Skeletal muscle satellite cell (primary cell): ENCODE measurements around the gene KLHL11.
"Not testable (repeated sequence)": the region's sequence is repeated elsewhere in the genome, so short reads cannot be mapped to it uniquely, and the experiment has no call there.

Experiments
- H3K27me3 ChIP-seq: 2 replicates; pipeline ENCODE4 v1.7.0; 2013; ENCODE audit warnings: low read length; ENCODE audit not compliant: control insufficient read depth, insufficient read depth
- H3K36me3 ChIP-seq: 2 replicates; pipeline ENCODE4 v1.7.0; 2013; ENCODE audit warnings: mild to moderate bottlenecking, control low read depth, low read length; ENCODE audit not compliant: insufficient read depth
- H3K4me1 ChIP-seq: 2 replicates; pipeline ENCODE4 v1.7.0; 2013; ENCODE audit warnings: low read length; ENCODE audit not compliant: control insufficient read depth, insufficient read depth
- H3K4me2 ChIP-seq: 2 replicates; pipeline ENCODE4 v1.7.0; 2013; ENCODE audit warnings: mild to moderate bottlenecking, low read length
- H3K4me3 ChIP-seq: 2 replicates; pipeline ENCODE4 v1.7.0; 2013; ENCODE audit warnings: low read length
- H3K9ac ChIP-seq: 2 replicates; pipeline ENCODE4 v1.7.0; 2013; ENCODE audit warnings: mild to moderate bottlenecking, low read depth, low read length, moderate library complexity
- H3K9me3 ChIP-seq: replicated peaks from 2 replicates; pipeline ENCODE4 v1.7.0; 2013; ENCODE audit warnings: mild to moderate bottlenecking, control low read depth, low read length

KLHL11 gene

GRCh38 chr17:41860254-41860931 lies 4.8 kb downstream of the KLHL11 start:
- no peak overlapping the region for H3K4me3 ChIP-seq
- no peaks in the 10 kb centered on the region for H3K9me3 ChIP-seq
- H3K4me1 ChIP-seq, result peaks cover 13% of the 10 kb centered on the region
- H3K27me3 ChIP-seq, result no peaks in the 10 kb centered on the region
- H3K9ac ChIP-seq, result no peak overlapping the region
- no peak overlapping the region for H3K4me2 ChIP-seq
- H3K36me3 ChIP-seq, result no peaks in the 10 kb centered on the region

- peaks cover 17% of the 10 kb centered on the region for H3K4me1 ChIP-seq
- H3K27me3 ChIP-seq, H3K9me3 ChIP-seq, H3K4me3 ChIP-seq, H3K4me2 ChIP-seq, H3K9ac ChIP-seq: not testable (repeated sequence)
- peaks cover 21% of the 10 kb centered on the region for H3K36me3 ChIP-seq
Observed at GRCh38 chr17:41851382-41851781, 13.8 kb downstream of the KLHL11 start.

- Histone ChIP-seq H3K4me2 (peak overlapping the region; percentile 23), H3K27me3 (no peaks in the 10 kb centered on the region), H3K4me3 (no peak overlapping the region), H3K36me3 (peaks cover 13% of the 10 kb centered on the region), H3K9ac (no peak overlapping the region), H3K9me3 (no peaks in the 10 kb centered on the region), H3K4me1 (peaks cover 17% of the 10 kb centered on the region)
Observed at GRCh38 chr17:41849251-41849990, 15.8 kb downstream of the KLHL11 start.

GRCh38 chr17:41848788-41849187 lies 16.4 kb downstream of the KLHL11 start:
- Histone ChIP-seq H3K36me3 (peaks cover 7% of the 10 kb centered on the region), H3K4me2 (peak overlapping the region; percentile 23), H3K9ac (no peak overlapping the region), H3K9me3 (no peaks in the 10 kb centered on the region), H3K4me1 (peaks cover 17% of the 10 kb centered on the region), H3K4me3 (no peak overlapping the region), H3K27me3 (no peaks in the 10 kb centered on the region)

- H3K9ac ChIP-seq, result no peak overlapping the region
- H3K36me3 ChIP-seq, result peaks cover 5% of the 10 kb centered on the region
- no peaks in the 10 kb centered on the region for H3K9me3 ChIP-seq
- no peak overlapping the region for H3K4me2 ChIP-seq
- no peaks in the 10 kb centered on the region for H3K27me3 ChIP-seq
- peaks cover 10% of the 10 kb centered on the region for H3K4me1 ChIP-seq
- H3K4me3 ChIP-seq, result no peak overlapping the region
Observed at GRCh38 chr17:41844971-41845370, 20.3 kb downstream of the KLHL11 start.

GRCh38 chr17:41840781-41841180 lies 24.4 kb downstream of the KLHL11 start:
- not testable (repeated sequence) for H3K9ac ChIP-seq, H3K4me3 ChIP-seq, H3K36me3 ChIP-seq, H3K4me1 ChIP-seq, H3K27me3 ChIP-seq, H3K9me3 ChIP-seq, H3K4me2 ChIP-seq

GRCh38 chr17:41839448-41839847 lies 25.8 kb downstream of the KLHL11 start:
- not testable (repeated sequence) for H3K4me3 ChIP-seq, H3K4me2 ChIP-seq, H3K9ac ChIP-seq, H3K36me3 ChIP-seq, H3K9me3 ChIP-seq, H3K27me3 ChIP-seq
- peaks cover 15% of the 10 kb centered on the region for H3K4me1 ChIP-seq

GRCh38 chr17:41837761-41838538 lies 27.3 kb downstream of the KLHL11 start, which contains the start of gene KLHL10:
TSS of gene KLHL10 (plus strand) at chr17:41837825. CDS start at chr17:41837933, 108 bp downstream.
- Histone ChIP-seq H3K36me3 (peaks cover 3% of the 10 kb centered on the region), H3K4me2 (peak within 1 kb of the TSS; percentile 95), H3K9ac (peak within 1 kb of the TSS; percentile 87), H3K27me3 (no peaks in the 10 kb centered on the region), H3K9me3 (no peaks in the 10 kb centered on the region), H3K4me3 (peak within 1 kb of the TSS; percentile 89), H3K4me1 (peaks cover 15% of the 10 kb centered on the region)

- Histone ChIP-seq H3K27me3 (no peaks in the 10 kb centered on the region), H3K9ac (peak overlapping the region; percentile 87), H3K9me3 (no peaks in the 10 kb centered on the region), H3K4me3 (peak overlapping the region; percentile 89), H3K36me3 (peaks cover 9% of the 10 kb centered on the region), H3K4me2 (peak overlapping the region; percentile 95), H3K4me1 (peaks cover 15% of the 10 kb centered on the region)
Observed at GRCh38 chr17:41836550-41837196, 28.6 kb downstream of the KLHL11 start.

GRCh38 chr17:41835800-41836549 lies 29.2 kb downstream of the KLHL11 start, which contains the start of gene NT5C3B:
TSS of gene NT5C3B (minus strand) at chr17:41836232. CDS start at chr17:41836193, 39 bp downstream.
- H3K4me2 ChIP-seq, result peak within 1 kb of the TSS; percentile 95
- peak within 1 kb of the TSS; percentile 87 for H3K9ac ChIP-seq
- H3K4me1 ChIP-seq, result peaks cover 15% of the 10 kb centered on the region
- no peaks in the 10 kb centered on the region for H3K9me3 ChIP-seq
- H3K36me3 ChIP-seq, result peaks cover 9% of the 10 kb centered on the region
- H3K4me3 ChIP-seq, result peak within 1 kb of the TSS; percentile 89
- H3K27me3 ChIP-seq, result no peaks in the 10 kb centered on the region
